HFFc6 (cell line): ENCODE measurements around the gene LRRC1. TPM values are rescaled to one million over a fixed set of nuclear protein-coding genes. Genes with fewer than 3 reads are reported as not detected.

ENCODE experiments used
- DNase-seq: peaks from one replicate; pipeline ENCODE4 v3.0.0-alpha.2; 2018
- H3K27ac Mint-ChIP-seq: 2 replicates; pipeline ENCODE4 v1.8.0; 2020; ENCODE audit warnings: mild to moderate bottlenecking, mixed read lengths
- H3K27me3 Mint-ChIP-seq: 2 replicates; pipeline ENCODE4 v1.8.0; 2021; ENCODE audit warnings: mild to moderate bottlenecking, moderate library complexity, mixed read lengths; ENCODE audit not compliant: insufficient read depth
- H3K36me3 Mint-ChIP-seq: 2 replicates; pipeline ENCODE4 v1.8.0; 2021; ENCODE audit warnings: low read depth, mixed read lengths
- H3K4me1 Mint-ChIP-seq: 2 replicates; pipeline ENCODE4 v1.8.0; 2020; ENCODE audit warnings: low read depth, mixed read lengths
- H3K4me3 Mint-ChIP-seq: 2 replicates; pipeline ENCODE4 v1.8.0; 2020; ENCODE audit warnings: mild to moderate bottlenecking, moderate library complexity, mixed read lengths
- H3K9me3 Mint-ChIP-seq: 2 replicates; pipeline ENCODE4 v1.8.0; 2020; ENCODE audit warnings: mild to moderate bottlenecking, mixed read lengths
- total RNA-seq, 6 experiments: library from RNA; stranded (reverse); fragmentation: NEBNext Ultra II Directional; extraction: Animal tissue kit (Norgen Biotek cat#: 25700); gene quantifications; 2 replicates in 1 of 6; 3 replicates in 5 of 6; pipeline ENCODE4 v1.2.3, GENCODE V29; 2021
- TF ChIP-seq, protein P1 (sequence below): fragments of 200-600 bp; sonication (generic); IDR thresholded peaks from 2 replicates; pipeline ENCODE4 v1.5.0; 2021; ENCODE audit warnings: antibody characterized with exemption, mild to moderate bottlenecking

Gene LRRC1
- total RNA-seq, 6 experiments from 2014 or later: 9.3 to 12.0 (median 10.8) TPM

- Mint-ChIP-seq H3K4me3 (no peak overlapping the region), H3K4me1 (peaks cover 24% of the 10 kb centered on the region), H3K27me3 (no peaks in the 10 kb centered on the region; the same call in 1 of the 2 replicates), H3K36me3 (no peaks in the 10 kb centered on the region), H3K27ac (no peak overlapping the region), H3K9me3 (no peaks in the 10 kb centered on the region)
- DNase-seq: no peak
- TF ChIP-seq, protein P1, sequence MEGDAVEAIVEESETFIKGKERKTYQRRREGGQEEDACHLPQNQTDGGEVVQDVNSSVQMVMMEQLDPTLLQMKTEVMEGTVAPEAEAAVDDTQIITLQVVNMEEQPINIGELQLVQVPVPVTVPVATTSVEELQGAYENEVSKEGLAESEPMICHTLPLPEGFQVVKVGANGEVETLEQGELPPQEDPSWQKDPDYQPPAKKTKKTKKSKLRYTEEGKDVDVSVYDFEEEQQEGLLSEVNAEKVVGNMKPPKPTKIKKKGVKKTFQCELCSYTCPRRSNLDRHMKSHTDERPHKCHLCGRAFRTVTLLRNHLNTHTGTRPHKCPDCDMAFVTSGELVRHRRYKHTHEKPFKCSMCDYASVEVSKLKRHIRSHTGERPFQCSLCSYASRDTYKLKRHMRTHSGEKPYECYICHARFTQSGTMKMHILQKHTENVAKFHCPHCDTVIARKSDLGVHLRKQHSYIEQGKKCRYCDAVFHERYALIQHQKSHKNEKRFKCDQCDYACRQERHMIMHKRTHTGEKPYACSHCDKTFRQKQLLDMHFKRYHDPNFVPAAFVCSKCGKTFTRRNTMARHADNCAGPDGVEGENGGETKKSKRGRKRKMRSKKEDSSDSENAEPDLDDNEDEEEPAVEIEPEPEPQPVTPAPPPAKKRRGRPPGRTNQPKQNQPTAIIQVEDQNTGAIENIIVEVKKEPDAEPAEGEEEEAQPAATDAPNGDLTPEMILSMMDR: no peak
Observed at GRCh38 chr6:53766930-53767329, 27.9 kb upstream of the LRRC1 start.

GRCh38 chr6:53767941-53768340 is 26.9 kb upstream of the LRRC1 start:
- TF ChIP-seq, protein P1: no peak
- no peaks in the 10 kb centered on the region for H3K9me3 Mint-ChIP-seq
- H3K27me3 Mint-ChIP-seq: no peaks in the 10 kb centered on the region; the same call in 1 of the 2 replicates
- no peak for DNase-seq
- no peaks in the 10 kb centered on the region for H3K36me3 Mint-ChIP-seq
- H3K4me3 Mint-ChIP-seq: no peak overlapping the region
- H3K27ac Mint-ChIP-seq: no peak overlapping the region
- peaks cover 29% of the 10 kb centered on the region for H3K4me1 Mint-ChIP-seq

- H3K27ac Mint-ChIP-seq: no peak overlapping the region
- no peaks in the 10 kb centered on the region; the same call in 1 of the 2 replicates for H3K27me3 Mint-ChIP-seq
- DNase-seq: peak; percentile 11
Observed at GRCh38 chr6:53768636-53769035, 26.2 kb upstream of the LRRC1 start.

GRCh38 chr6:53770780-53771249 is 24.0 kb upstream of the LRRC1 start:
- TF ChIP-seq, protein P1: no peak
- Mint-ChIP-seq H3K4me1 (peaks cover 19% of the 10 kb centered on the region), H3K4me3 (no peak overlapping the region), H3K36me3 (peaks cover 10% of the 10 kb centered on the region), H3K27me3 (peaks cover 2% of the 10 kb centered on the region), H3K9me3 (peaks cover 11% of the 10 kb centered on the region; the same call in 1 of the 2 replicates), H3K27ac (no peak overlapping the region)
- no peak for DNase-seq

More at GRCh38 chr6:53768636-53769035, 26.2 kb upstream of the LRRC1 start:
- Mint-ChIP-seq H3K36me3 (no peaks in the 10 kb centered on the region; the same call in 1 of the 2 replicates), H3K9me3 (no peaks in the 10 kb centered on the region), H3K4me1 (peaks cover 29% of the 10 kb centered on the region), H3K4me3 (no peak overlapping the region)
- TF ChIP-seq, protein P1: no peak

- peaks cover 15% of the 10 kb centered on the region for H3K4me1 Mint-ChIP-seq
- peak; percentile 63 for DNase-seq
- TF ChIP-seq, protein P1: no peak
- no peak overlapping the region for H3K4me3 Mint-ChIP-seq
- peaks cover 2% of the 10 kb centered on the region for H3K27me3 Mint-ChIP-seq
- H3K9me3 Mint-ChIP-seq: peaks cover 11% of the 10 kb centered on the region; the same call in 1 of the 2 replicates
- H3K27ac Mint-ChIP-seq: no peak overlapping the region
- H3K36me3 Mint-ChIP-seq: peaks cover 10% of the 10 kb centered on the region
Observed at GRCh38 chr6:53771785-53772624, 22.8 kb upstream of the LRRC1 start.
